GM19468 (cell line): ENCODE measurements around the gene KIR3DL1.

Experiments used
- ATAC-seq: cut with Tn5 transposase; IDR thresholded peaks from one replicate; pipeline ENCODE4 v1.9.1; 2021; ENCODE audit warnings: mild to moderate bottlenecking, moderate library complexity, moderate number of reproducible peaks; ENCODE audit not compliant: unreplicated experiment; ENCODE audit errors: extremely low read depth

KIR3DL1 gene

DNA sequence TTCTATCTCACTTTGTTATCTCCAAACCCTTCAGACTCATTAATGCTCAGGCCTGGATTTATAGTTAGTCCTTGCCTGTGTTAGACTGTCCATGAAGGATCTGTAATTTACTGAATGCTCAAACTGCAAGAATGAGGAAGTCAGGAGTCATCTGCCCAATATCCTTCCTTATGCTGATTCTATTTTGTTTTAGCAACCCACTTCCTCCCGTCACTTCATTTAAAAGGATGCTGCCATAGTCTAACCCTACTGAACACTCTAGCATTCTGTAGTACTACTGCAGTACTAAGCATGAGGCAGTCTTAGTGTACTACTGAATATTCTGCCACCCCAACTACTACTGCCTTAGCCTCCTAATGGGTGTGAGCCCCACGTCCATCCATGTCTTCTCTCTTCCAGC, 59.2 kb downstream of the KIR3DL1 start:
- no peak for ATAC-seq

GRCh38 chr19:54877471-54877870, 61.2 kb downstream of the KIR3DL1 start:
- ATAC-seq, result no peak
